ENCODE measurements around the gene ASCC1.

DNA sequence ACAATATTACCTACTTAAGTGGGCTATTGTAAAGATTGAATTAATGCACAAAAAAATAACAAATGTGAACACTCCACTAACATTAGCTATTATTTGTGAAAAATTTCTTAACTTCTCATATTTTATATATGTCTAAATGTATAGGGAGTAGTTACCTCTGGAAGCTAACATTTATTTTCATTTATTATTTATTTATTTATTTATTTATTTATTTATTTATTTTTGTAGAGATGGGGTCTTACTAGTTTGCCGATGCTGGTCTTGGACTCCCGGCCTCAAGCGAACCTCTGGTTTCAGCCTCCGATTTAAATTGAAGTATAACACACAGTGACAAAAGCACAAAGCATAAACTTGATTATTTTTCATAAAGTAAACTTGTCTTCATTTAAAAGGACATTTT lies 122.6 kb downstream of the ASCC1 start:
- TF ChIP-seq CTCF (conservative IDR thresholded peaks at IDR 0.05; ENCODE audit: low read depth, low read length) (no peak), EZH2phosphoT487 (IDR thresholded peaks at IDR 0.05; ENCODE audit: borderline replicate concordance, low read length) (no peak)

All from PC-3 (cell line).